ENCODE data around the gene PLXNA2. TPM values are rescaled to one million over a fixed set of nuclear protein-coding genes. Genes with fewer than 3 reads are reported as not detected.

PLXNA2 gene
- total RNA-seq, 1 experiment from 2014 or later, result 69.7 TPM

DNA sequence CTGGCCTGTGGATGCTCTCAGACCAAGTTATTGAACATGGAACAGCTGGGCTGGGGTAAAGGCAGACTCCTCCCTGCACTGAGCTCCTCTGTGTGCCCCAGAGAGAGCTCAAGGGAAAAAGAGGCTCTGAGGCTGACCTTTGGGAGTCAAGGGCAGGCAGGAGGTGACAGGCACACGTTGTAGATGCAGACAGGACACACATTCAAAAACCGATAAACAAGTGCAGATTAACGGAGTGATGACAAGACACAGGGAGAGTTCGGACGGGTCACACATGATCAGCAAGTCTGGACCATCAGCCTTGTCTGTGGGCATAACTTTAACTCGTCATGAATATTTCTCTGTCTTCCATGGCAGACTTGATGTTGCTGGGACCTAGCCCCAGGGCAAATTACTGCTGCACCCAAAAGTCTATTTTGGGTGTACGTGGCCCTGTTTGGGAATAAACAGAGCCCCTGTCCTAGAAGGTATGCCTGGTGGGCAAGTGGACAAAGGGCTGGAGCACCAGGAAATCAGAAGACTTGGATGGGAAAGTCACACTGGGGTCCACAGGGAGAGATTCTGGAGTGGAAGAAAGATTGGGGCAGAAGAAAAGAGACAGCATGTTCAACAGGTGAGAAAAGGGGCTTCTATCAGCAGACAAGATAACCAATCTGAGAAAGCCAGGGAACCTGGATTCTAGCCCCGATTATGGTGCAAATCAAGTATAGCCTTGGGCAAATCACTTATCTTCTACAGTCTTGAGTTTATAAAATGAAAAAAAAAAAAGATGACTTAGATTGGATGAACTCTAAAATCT, 74.9 kb downstream of the PLXNA2 start:
- H3K4me1 Mint-ChIP-seq (ENCODE audit: insufficient read depth, unreplicated experiment), result peaks cover 36% of the 10 kb centered on the region
- TF ChIP-seq, protein P1, sequence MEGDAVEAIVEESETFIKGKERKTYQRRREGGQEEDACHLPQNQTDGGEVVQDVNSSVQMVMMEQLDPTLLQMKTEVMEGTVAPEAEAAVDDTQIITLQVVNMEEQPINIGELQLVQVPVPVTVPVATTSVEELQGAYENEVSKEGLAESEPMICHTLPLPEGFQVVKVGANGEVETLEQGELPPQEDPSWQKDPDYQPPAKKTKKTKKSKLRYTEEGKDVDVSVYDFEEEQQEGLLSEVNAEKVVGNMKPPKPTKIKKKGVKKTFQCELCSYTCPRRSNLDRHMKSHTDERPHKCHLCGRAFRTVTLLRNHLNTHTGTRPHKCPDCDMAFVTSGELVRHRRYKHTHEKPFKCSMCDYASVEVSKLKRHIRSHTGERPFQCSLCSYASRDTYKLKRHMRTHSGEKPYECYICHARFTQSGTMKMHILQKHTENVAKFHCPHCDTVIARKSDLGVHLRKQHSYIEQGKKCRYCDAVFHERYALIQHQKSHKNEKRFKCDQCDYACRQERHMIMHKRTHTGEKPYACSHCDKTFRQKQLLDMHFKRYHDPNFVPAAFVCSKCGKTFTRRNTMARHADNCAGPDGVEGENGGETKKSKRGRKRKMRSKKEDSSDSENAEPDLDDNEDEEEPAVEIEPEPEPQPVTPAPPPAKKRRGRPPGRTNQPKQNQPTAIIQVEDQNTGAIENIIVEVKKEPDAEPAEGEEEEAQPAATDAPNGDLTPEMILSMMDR (IDR thresholded peaks at IDR 0.05; ENCODE audit: unreplicated experiment), result no peak
- DNase-seq (ENCODE audit: unreplicated experiment), result no peak
- POLR2A ChIA-PET, result interaction anchor here (1.1 to 3.6 kb wide), 4 partner anchors 9 to 61 kb away, joined by 3 to 23 read pairs (median 4); no protein-coding TSS in a partner anchor
- H3K9me3 Mint-ChIP-seq (ENCODE audit: unreplicated experiment), result no peaks in the 10 kb centered on the region
- intact Hi-C loops (cut with micrococcal nuclease), result no loop called here
- H3K4me3 Mint-ChIP-seq (ENCODE audit: unreplicated experiment), result no peak overlapping the region
- no peak overlapping the region for H3K27ac Mint-ChIP-seq (ENCODE audit: low read depth, unreplicated experiment)
- peaks cover 8% of the 10 kb centered on the region for H3K36me3 Mint-ChIP-seq (ENCODE audit: insufficient read depth, unreplicated experiment)
- CTCF ChIA-PET, result interaction anchor here (0.6 to 47.3 kb wide), 5 partner anchors 9 to 589 kb away, joined by 3 to 1037 read pairs (median 3); partner anchors contain the start of gene PLXNA2
- no TSS peak for BruUV-seq (replicated peaks)
- H3K27me3 Mint-ChIP-seq (ENCODE audit: insufficient read depth, unreplicated experiment), result no peaks in the 10 kb centered on the region

GRCh38 chr1:208167261-208167869, 76.8 kb downstream of the PLXNA2 start:
- Mint-ChIP-seq H3K27ac (ENCODE audit: low read depth, unreplicated experiment) (no peak overlapping the region), H3K9me3 (ENCODE audit: unreplicated experiment) (no peaks in the 10 kb centered on the region), H3K27me3 (ENCODE audit: insufficient read depth, unreplicated experiment) (no peaks in the 10 kb centered on the region), H3K4me3 (ENCODE audit: unreplicated experiment) (no peak overlapping the region), H3K4me1 (ENCODE audit: insufficient read depth, unreplicated experiment) (peaks cover 50% of the 10 kb centered on the region), H3K36me3 (ENCODE audit: insufficient read depth, unreplicated experiment) (peaks cover 5% of the 10 kb centered on the region)
- TF ChIP-seq, protein P1 (IDR thresholded peaks at IDR 0.05; ENCODE audit: unreplicated experiment), result no peak
- intact Hi-C loops (cut with micrococcal nuclease), result no loop called here
- ChIA-PET POLR2A (interaction anchor here (0.6 to 3.6 kb wide), 20 partner anchors 9 to 1440 kb away, joined by 3 to 24 read pairs (median 4); partner anchors contain the start of gene PLXNA2), CTCF (interaction anchor here (0.5 to 47.3 kb wide), 10 partner anchors 14 to 370 kb away, joined by 3 to 1037 read pairs (median 5); partner anchors contain the start of gene PLXNA2)
- DNase-seq (ENCODE audit: unreplicated experiment), result no peak
- BruUV-seq (replicated peaks), result no TSS peak

DNA sequence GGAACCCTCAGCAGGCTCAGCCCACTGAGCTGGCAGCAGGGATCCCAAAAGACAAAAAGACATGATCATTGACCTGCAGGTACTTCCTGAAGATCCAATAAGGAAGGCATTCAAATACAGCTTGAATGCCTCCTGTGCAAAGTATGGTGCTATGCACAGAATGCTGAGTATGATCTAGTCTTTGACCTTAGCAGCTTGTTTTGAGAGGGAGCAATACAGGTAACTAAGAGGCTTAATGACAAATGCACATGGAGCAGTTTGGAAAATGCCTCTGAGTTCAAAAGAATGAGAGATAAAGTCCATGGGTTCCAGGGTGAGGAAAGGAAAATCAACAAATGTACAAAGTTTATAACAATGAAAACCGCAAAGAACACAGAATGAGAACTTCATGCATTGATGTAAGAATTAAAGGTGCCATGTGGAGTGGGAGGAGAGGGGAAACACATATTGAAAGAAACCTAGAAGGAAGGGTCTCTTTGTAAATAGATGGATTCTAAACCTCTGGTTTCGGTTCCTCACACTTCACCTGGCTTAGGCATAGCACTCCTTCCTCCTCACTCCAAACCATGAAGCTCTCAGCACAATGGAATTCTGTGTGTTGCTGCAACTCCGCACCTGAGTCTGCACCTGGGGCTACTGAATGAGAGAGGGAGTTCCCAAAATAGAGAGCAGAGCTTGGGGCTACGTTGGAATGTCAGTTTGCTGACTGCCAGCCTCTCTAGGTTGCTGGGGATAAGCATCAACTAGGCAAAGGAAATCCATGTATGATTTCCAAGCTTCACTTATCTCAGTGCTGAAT, 77.6 kb downstream of the PLXNA2 start:
- ChIA-PET CTCF (interaction anchor here (0.5 to 47.3 kb wide), 14 partner anchors 15 to 1041 kb away, joined by 3 to 1037 read pairs (median 4); partner anchors contain the start of gene PLXNA2), POLR2A (interaction anchor here (0.6 to 3.6 kb wide), 20 partner anchors 8 to 1507 kb away, joined by 3 to 24 read pairs (median 4); partner anchors contain the start of gene PLXNA2)
- TF ChIP-seq, protein P1 (IDR thresholded peaks at IDR 0.05; ENCODE audit: unreplicated experiment), result no peak
- no TSS peak for BruUV-seq (replicated peaks)
- Mint-ChIP-seq H3K4me3 (ENCODE audit: unreplicated experiment) (no peak overlapping the region), H3K27me3 (ENCODE audit: insufficient read depth, unreplicated experiment) (no peaks in the 10 kb centered on the region), H3K4me1 (ENCODE audit: insufficient read depth, unreplicated experiment) (peaks cover 55% of the 10 kb centered on the region), H3K36me3 (ENCODE audit: insufficient read depth, unreplicated experiment) (no peaks in the 10 kb centered on the region), H3K27ac (ENCODE audit: low read depth, unreplicated experiment) (no peak overlapping the region), H3K9me3 (ENCODE audit: unreplicated experiment) (no peaks in the 10 kb centered on the region)
- peak; percentile 71 for DNase-seq (ENCODE audit: unreplicated experiment)
- intact Hi-C loops (cut with micrococcal nuclease), result no loop called here
